Mammary epithelial cell (primary cell): ENCODE data around the gene PITX1.

Source experiments
- EZH2 ChIP-seq: IDR thresholded peaks from 2 replicates; pipeline ENCODE4 v1.6.1; 2012; ENCODE audit warnings: low read length, inconsistent platforms, borderline replicate concordance
- TF ChIP-seq, protein P1 (sequence below), 2 donors: IDR thresholded peaks in 1 of 2; conservative IDR thresholded peaks in 1 of 2; 2 replicates each; pipeline ENCODE4 v1.5.1; 2011 to 2012; ENCODE audit warnings: inconsistent platforms in 2 of 2, low read length in 2 of 2, mild to moderate bottlenecking in 2 of 2, control low read depth in 1 of 2, low read depth in 1 of 2; ENCODE audit not compliant: insufficient read depth in 1 of 2; ENCODE audit errors: extremely low read depth in 1 of 2

DNA sequence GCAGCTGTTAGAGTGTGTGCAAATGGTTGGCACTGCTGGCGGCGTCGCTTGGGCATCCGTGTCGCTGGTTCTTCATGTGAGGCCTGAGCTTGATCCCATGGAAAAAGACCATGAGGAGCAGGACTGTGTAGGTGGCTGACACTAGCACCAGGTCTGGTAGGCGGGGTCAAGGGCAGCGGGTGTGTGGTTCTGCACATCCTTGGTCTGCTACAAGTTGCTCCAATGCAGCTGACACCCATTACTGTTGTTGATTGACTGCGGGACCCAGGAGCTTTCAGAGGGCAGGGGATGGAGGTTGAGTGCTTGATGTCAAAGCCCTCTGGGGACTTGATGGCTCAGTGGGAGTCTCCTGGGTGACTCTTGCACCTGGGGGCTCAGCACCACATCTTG, 29.0 kb upstream of the PITX1 start:
- TF ChIP-seq EZH2 = no peak
- TF ChIP-seq, protein P1, sequence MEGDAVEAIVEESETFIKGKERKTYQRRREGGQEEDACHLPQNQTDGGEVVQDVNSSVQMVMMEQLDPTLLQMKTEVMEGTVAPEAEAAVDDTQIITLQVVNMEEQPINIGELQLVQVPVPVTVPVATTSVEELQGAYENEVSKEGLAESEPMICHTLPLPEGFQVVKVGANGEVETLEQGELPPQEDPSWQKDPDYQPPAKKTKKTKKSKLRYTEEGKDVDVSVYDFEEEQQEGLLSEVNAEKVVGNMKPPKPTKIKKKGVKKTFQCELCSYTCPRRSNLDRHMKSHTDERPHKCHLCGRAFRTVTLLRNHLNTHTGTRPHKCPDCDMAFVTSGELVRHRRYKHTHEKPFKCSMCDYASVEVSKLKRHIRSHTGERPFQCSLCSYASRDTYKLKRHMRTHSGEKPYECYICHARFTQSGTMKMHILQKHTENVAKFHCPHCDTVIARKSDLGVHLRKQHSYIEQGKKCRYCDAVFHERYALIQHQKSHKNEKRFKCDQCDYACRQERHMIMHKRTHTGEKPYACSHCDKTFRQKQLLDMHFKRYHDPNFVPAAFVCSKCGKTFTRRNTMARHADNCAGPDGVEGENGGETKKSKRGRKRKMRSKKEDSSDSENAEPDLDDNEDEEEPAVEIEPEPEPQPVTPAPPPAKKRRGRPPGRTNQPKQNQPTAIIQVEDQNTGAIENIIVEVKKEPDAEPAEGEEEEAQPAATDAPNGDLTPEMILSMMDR (conservative IDR thresholded peaks at IDR 0.05 in 1 of 2, IDR thresholded peaks at IDR 0.05 in 1 of 2; ENCODE audit: extremely low read depth in 1 of 2, insufficient read depth in 1 of 2, low read depth in 1 of 2, low read length in 2 of 2) = no peak
